ENCODE results near the gene TREH.

TREH gene

GRCh38 chr11:118608360-118609227, 70.9 kb downstream of the TREH start:
- DNase-seq = peak; percentile 79

- DNase-seq = peak; percentile 34
Observed at GRCh38 chr11:118607401-118608359, 71.8 kb downstream of the TREH start, which contains the start of gene PHLDB1. TSS of gene PHLDB1 (plus strand) at chr11:118607615. CDS start at chr11:118613837, 6,222 bp downstream.
